Astrocyte (in vitro differentiated cells and primary cell): ENCODE measurements around the gene GRIA1. TPM values are rescaled to one million over a fixed set of nuclear protein-coding genes. Genes with fewer than 3 reads are reported as not detected.

Experiments
- DNase-seq: peaks from one replicate; pipeline ENCODE4 v3.0.0-alpha.2; 2010; ENCODE audit warnings: low read depth
- FAIRE-seq: peaks from 2 replicates; lab custom pipeline; 2011; peaks lifted over from hg19 to GRCh38; lab: Jason Lieb, UNC
- H2AFZ ChIP-seq: 2 replicates; pipeline ENCODE4 v1.6.0; 2012; ENCODE audit warnings: low read depth, low read length, inconsistent platforms
- H3K27ac ChIP-seq: 2 replicates; pipeline ENCODE4 v1.5.1; 2011; ENCODE audit warnings: low read depth, low read length, inconsistent platforms
- H3K27me3 ChIP-seq: 2 replicates; pipeline ENCODE4 v1.6.0; 2011; ENCODE audit warnings: low read length, inconsistent platforms; ENCODE audit not compliant: insufficient read depth
- H3K36me3 ChIP-seq: 2 replicates; pipeline ENCODE4 v1.5.1; 2011; ENCODE audit warnings: low read length, inconsistent platforms; ENCODE audit not compliant: insufficient read depth
- H3K4me1 ChIP-seq: 2 replicates; pipeline ENCODE4 v1.5.1; 2011; ENCODE audit warnings: low read length, inconsistent platforms; ENCODE audit not compliant: insufficient read depth
- H3K4me2 ChIP-seq: 2 replicates; pipeline ENCODE4 v1.6.0; 2012; ENCODE audit warnings: low read length, inconsistent platforms
- H3K4me3 ChIP-seq: 2 replicates; pipeline ENCODE4 v1.5.1; 2011; ENCODE audit warnings: low read depth, mild to moderate bottlenecking, low read length, inconsistent platforms; ENCODE audit not compliant: insufficient read depth
- H3K79me2 ChIP-seq: 2 replicates; pipeline ENCODE4 v1.6.0; 2012; ENCODE audit warnings: mild to moderate bottlenecking, low read length, inconsistent platforms; ENCODE audit not compliant: insufficient read depth
- H3K9ac ChIP-seq: 2 replicates; pipeline ENCODE4 v1.6.0; 2012; ENCODE audit warnings: mild to moderate bottlenecking, low read length, inconsistent platforms
- H3K9me3 ChIP-seq: 2 replicates; pipeline ENCODE4 v1.5.1; 2012; ENCODE audit warnings: low read depth, mild to moderate bottlenecking, low read length, inconsistent platforms; ENCODE audit not compliant: insufficient read depth
- H4K20me1 ChIP-seq: 2 replicates; pipeline ENCODE4 v1.6.0; 2012; ENCODE audit warnings: low read length, inconsistent platforms; ENCODE audit not compliant: insufficient read depth
- H3K27ac Mint-ChIP-seq: one replicate; pipeline ENCODE4 v1.8.0; 2021; ENCODE audit warnings: mild to moderate bottlenecking, mixed read lengths; ENCODE audit not compliant: unreplicated experiment
- H3K27me3 Mint-ChIP-seq: one replicate; pipeline ENCODE4 v1.8.0; 2021; ENCODE audit warnings: low read depth, mixed read lengths; ENCODE audit not compliant: unreplicated experiment
- H3K36me3 Mint-ChIP-seq: one replicate; pipeline ENCODE4 v1.8.0; 2021; ENCODE audit warnings: low read depth, mixed read lengths; ENCODE audit not compliant: unreplicated experiment
- H3K4me1 Mint-ChIP-seq: one replicate; pipeline ENCODE4 v1.8.0; 2021; ENCODE audit warnings: low read depth, mixed read lengths; ENCODE audit not compliant: unreplicated experiment
- H3K4me3 Mint-ChIP-seq: one replicate; pipeline ENCODE4 v1.8.0; 2021; ENCODE audit warnings: mild to moderate bottlenecking, moderate library complexity, mixed read lengths; ENCODE audit not compliant: unreplicated experiment
- H3K9me3 Mint-ChIP-seq: one replicate; pipeline ENCODE4 v1.8.0; 2021; ENCODE audit warnings: mild to moderate bottlenecking, mixed read lengths; ENCODE audit not compliant: unreplicated experiment
- CTCF ChIP-seq: IDR thresholded peaks from 2 replicates; pipeline ENCODE4 v1.5.1; 2011; ENCODE audit warnings: low read depth, mild to moderate bottlenecking, inconsistent platforms, low read length, moderate library complexity; ENCODE audit not compliant: insufficient read depth
- EZH2 ChIP-seq: IDR thresholded peaks from 2 replicates; pipeline ENCODE4 v1.6.1; 2012; ENCODE audit warnings: mild to moderate bottlenecking, low read length, inconsistent platforms; ENCODE audit not compliant: insufficient read depth
- total RNA-seq: library from RNA; stranded (reverse); gene quantifications from 2 replicates; pipeline ENCODE4 v1.2.1, GENCODE V29; 2021

The GRIA1 gene
- total RNA-seq, 1 donor from 2014 or later: 5.4 TPM

- FAIRE-seq: no peak
- Histone ChIP-seq H3K4me1 (no peaks in the 10 kb centered on the region), H3K4me3 (no peak overlapping the region), H2AFZ (no peak overlapping the region), H3K9me3 (no peaks in the 10 kb centered on the region), H3K9ac (no peak overlapping the region), H4K20me1 (no peaks in the 10 kb centered on the region), H3K79me2 (no peaks in the 10 kb centered on the region), H3K27ac (no peak overlapping the region), H3K27me3 (no peaks in the 10 kb centered on the region), H3K36me3 (no peaks in the 10 kb centered on the region), H3K4me2 (no peak overlapping the region)
- DNase-seq: peak; percentile 32
- no peak overlapping the region for H3K4me3 Mint-ChIP-seq
- no peak overlapping the region for H3K27ac Mint-ChIP-seq
- no peak for TF ChIP-seq CTCF
- no peak for TF ChIP-seq EZH2
- H3K27me3 Mint-ChIP-seq: no peaks in the 10 kb centered on the region
- no peaks in the 10 kb centered on the region for H3K9me3 Mint-ChIP-seq
- no peaks in the 10 kb centered on the region for H3K36me3 Mint-ChIP-seq
- H3K4me1 Mint-ChIP-seq: peaks cover 5% of the 10 kb centered on the region
These were observed 24.8 kb downstream of the GRIA1 start for GRCh38 chr5:153515301-153515700.

GRCh38 chr5:153516504-153517240 lies 26.2 kb downstream of the GRIA1 start:
- FAIRE-seq (no peak), DNase-seq (no peak)
- Histone ChIP-seq H3K4me3 (no peak overlapping the region), H4K20me1 (no peaks in the 10 kb centered on the region), H3K36me3 (no peaks in the 10 kb centered on the region), H3K27ac (no peak overlapping the region), H2AFZ (peak overlapping the region; percentile 22), H3K27me3 (no peaks in the 10 kb centered on the region), H3K9me3 (no peaks in the 10 kb centered on the region), H3K4me2 (no peak overlapping the region), H3K9ac (no peak overlapping the region), H3K79me2 (no peaks in the 10 kb centered on the region), H3K4me1 (peaks cover 6% of the 10 kb centered on the region)
- Mint-ChIP-seq H3K27ac (no peak overlapping the region), H3K36me3 (no peaks in the 10 kb centered on the region), H3K4me3 (no peak overlapping the region), H3K4me1 (peaks cover 15% of the 10 kb centered on the region), H3K9me3 (no peaks in the 10 kb centered on the region), H3K27me3 (no peaks in the 10 kb centered on the region)
- TF ChIP-seq EZH2 (no peak), CTCF (no peak)

GRCh38 chr5:153517241-153517611 lies 26.8 kb downstream of the GRIA1 start:
- no peaks in the 10 kb centered on the region for H3K36me3 ChIP-seq
- H3K9ac ChIP-seq: no peak overlapping the region
- Mint-ChIP-seq H3K4me1 (peaks cover 16% of the 10 kb centered on the region), H3K9me3 (no peaks in the 10 kb centered on the region), H3K27ac (no peak overlapping the region), H3K27me3 (no peaks in the 10 kb centered on the region), H3K4me3 (no peak overlapping the region), H3K36me3 (no peaks in the 10 kb centered on the region)
- TF ChIP-seq CTCF (no peak), EZH2 (no peak)
- H2AFZ ChIP-seq: peak overlapping the region; percentile 22
- DNase-seq: no peak
- H3K4me2 ChIP-seq: no peak overlapping the region
- no peaks in the 10 kb centered on the region for H3K79me2 ChIP-seq
- H3K4me1 ChIP-seq: peaks cover 6% of the 10 kb centered on the region
- no peaks in the 10 kb centered on the region for H3K9me3 ChIP-seq
- H3K27me3 ChIP-seq: no peaks in the 10 kb centered on the region
- FAIRE-seq: no peak
- H4K20me1 ChIP-seq: no peaks in the 10 kb centered on the region
- no peak overlapping the region for H3K4me3 ChIP-seq
- no peak overlapping the region for H3K27ac ChIP-seq
